ENCODE data around the gene TMPRSS12. TPM values are rescaled to one million over a fixed set of nuclear protein-coding genes. Genes with fewer than 3 reads are reported as not detected.

Gene TMPRSS12
- total and polyA plus RNA-seq, 9 of the 15 experiments (the other 6 are each of a cell fraction or from before 2014, with no cell fraction given) = 0.04 TPM; not detected in 8

- CTCF ChIA-PET (ENCODE audit: low intra/inter-chr PET ratio) = no interaction called here
- ATAC-seq (no peak), DNase-seq (ENCODE audit: extremely low read depth in 1 of 4, low spot score in 3 of 4) (peak in 1 of 4 experiments; percentile 30), FAIRE-seq (no peak)
- Histone ChIP-seq H3K4me3 (peak overlapping the region; percentile 61; the same call in 1 of the 2 replicates), H3K36me3 (ENCODE audit: control insufficient read depth, insufficient read depth, low read length) (no peaks in the 10 kb centered on the region; the same call in 2 of the 3 replicates), H3K79me2 (ENCODE audit: control insufficient read depth, insufficient read depth, low read length) (peaks cover 39% of the 10 kb centered on the region), H3K27ac (ENCODE audit: extremely low read depth, low read depth, low read length) (peak overlapping the region; percentile 95), H3K9me3 (replicated peaks; ENCODE audit: control insufficient read depth, insufficient read depth, low read depth, low read length) (no peaks in the 10 kb centered on the region; the same call in 1 of the 2 replicates), H3K4me1 (replicated peaks in 1 of 2; ENCODE audit: control insufficient read depth in 2 of 2, insufficient read depth in 2 of 2, low read length in 2 of 2) (peaks cover 3 to 24% of the 10 kb centered on the region in 2 experiments; a peak in 4 of 5 replicates), H3K9me1 (ENCODE audit: control insufficient read depth, insufficient read depth, low read length) (no peaks in the 10 kb centered on the region), H3K9ac (ENCODE audit: insufficient read depth in 1 of 2, low read depth in 2 of 2, low read length in 2 of 2) (peak overlapping the region in 1 of 2 experiments; percentile 81; a peak in 2 of 4 replicates), H3K27me3 (ENCODE audit: control insufficient read depth in 2 of 2, insufficient read depth in 2 of 2, low read length in 2 of 2) (no peaks in the 10 kb centered on the region), H4K20me1 (replicated peaks; ENCODE audit: control insufficient read depth, insufficient read depth, low read length) (no peaks in the 10 kb centered on the region), H3K4me2 (ENCODE audit: insufficient read depth, low read length) (peak overlapping the region; percentile 85), H2AFZ (ENCODE audit: low read depth, low read length) (peak overlapping the region; percentile 93)
- in situ Hi-C loops (cut with MboI) = no loop called here
- intact Hi-C loops (cut with micrococcal nuclease) = loop anchor here (10.0 kb wide), 1 partner anchor 159 kb away; the partner anchor contains the start of gene ATF1
- WGBS (ENCODE audit: insufficient coverage, low coverage, missing lambda C conversion rate) = 31% methylated on average over 8 of the region's 8 CpGs
- BruUV-seq (replicated peaks) = no TSS peak
- POLR2A ChIA-PET = interaction anchor here (0.8 to 1.6 kb wide), 6 partner anchors 9 to 1345 kb away, joined by 3 to 4 read pairs (median 4); partner anchors contain the start of gene SLC11A2
- TF ChIP-seq NR4A1 (CRISPR knock-in tag; IDR thresholded peaks at IDR 0.05) (no peak), NR4A1 (tag; IDR thresholded peaks at IDR 0.05) (0 out of 2 replicates have a peak, but pooled peaks have one; percentile 56), E2F4 (CRISPR knock-in tag; IDR thresholded peaks at IDR 0.05; ENCODE audit: low read depth) (no peak), TCF3 (CRISPR knock-in tag; IDR thresholded peaks at IDR 0.05) (no peak), SLC30A9 (CRISPR knock-in tag; IDR thresholded peaks at IDR 0.05) (no peak), KLF13 (tag; IDR thresholded peaks at IDR 0.05; ENCODE audit: borderline replicate concordance, low read depth) (no peak), SOX6 (IDR thresholded peaks at IDR 0.05) (no peak), C11orf30 (IDR thresholded peaks at IDR 0.05; ENCODE audit: low read depth) (0 out of 2 replicates have a peak, but pooled peaks have one; percentile 28), SMARCE1 (IDR thresholded peaks at IDR 0.05) (no peak), GTF2E2 (tag; IDR thresholded peaks at IDR 0.05) (no peak), L3MBTL2 (IDR thresholded peaks at IDR 0.05) (peak; percentile 36; the same call in 1 of the 2 replicates), POLR2AphosphoS2 (IDR thresholded peaks at IDR 0.05; ENCODE audit: low read length) (no peak), TFAM (CRISPR knock-in tag; conservative IDR thresholded peaks at IDR 0.05) (no peak), NCOA6 (IDR thresholded peaks at IDR 0.05) (no peak), RFX1 (IDR thresholded peaks at IDR 0.05) (no peak), ZNF449 (CRISPR knock-in tag; IDR thresholded peaks at IDR 0.05) (no peak)
Observed at GRCh38 chr12:50923361-50924130, 80.8 kb downstream of the TMPRSS12 start.
